ENCODE data around the gene DRAP1.

DNA sequence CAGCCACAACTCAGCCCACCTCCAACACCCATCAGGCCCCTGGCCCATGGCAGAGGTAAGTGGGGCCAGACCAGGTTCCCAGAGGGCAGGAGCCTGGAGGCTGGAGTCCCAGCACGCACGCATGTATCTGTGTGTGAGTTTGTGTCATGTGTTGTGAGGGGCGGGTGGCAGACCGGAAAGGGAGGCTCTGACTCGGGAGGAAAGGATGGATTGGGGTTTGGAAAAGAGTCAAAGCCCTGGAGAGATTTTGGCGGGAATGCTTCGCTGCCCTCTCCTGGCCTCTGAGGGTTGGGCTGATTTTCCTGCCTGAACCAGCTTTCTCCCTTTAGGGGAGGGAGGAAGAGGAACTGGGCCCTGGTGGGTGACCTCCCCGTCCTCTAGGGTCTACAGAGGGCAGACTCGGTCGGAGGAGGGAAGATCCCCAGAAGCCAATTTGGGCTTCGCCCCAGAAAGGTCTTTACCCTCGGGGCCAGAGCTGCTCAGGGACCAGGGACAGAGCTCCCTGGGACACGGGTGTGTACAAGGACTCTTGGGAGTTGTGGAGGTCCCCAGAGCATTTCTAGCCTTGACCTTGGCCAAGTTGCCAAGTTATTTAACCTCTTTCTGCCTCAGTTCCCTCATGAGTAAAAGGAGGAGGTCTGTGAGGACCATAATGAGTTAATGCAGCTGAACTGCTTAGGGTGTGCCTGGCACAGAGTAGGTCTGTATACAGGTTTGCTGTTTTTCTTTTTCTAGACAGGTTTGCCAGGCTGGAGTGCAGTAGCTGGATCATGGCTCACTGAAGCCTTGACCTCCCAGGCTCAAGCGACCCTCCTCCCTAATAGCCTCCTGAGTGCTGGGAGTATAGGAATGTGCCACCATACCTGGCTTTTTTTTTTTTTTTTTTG lies 7.3 kb upstream of the DRAP1 start:
- TF ChIP-seq CTCF (IDR thresholded peaks at IDR 0.05) (peak in 3 of 4 donors; percentile 3 to 14 (median 10)), POLR2A (IDR thresholded peaks at IDR 0.05) (no peak)
